Fibroblast of pulmonary artery (primary cell): ENCODE results near the gene NTN5.

Experiments used
- DNase-seq: peaks from one replicate; pipeline ENCODE4 v3.0.0-alpha.2; 2010; ENCODE audit warnings: low read depth
- H3K4me3 ChIP-seq: replicated peaks from 2 replicates; pipeline ENCODE4 v1.5.1; 2011; ENCODE audit warnings: low read depth, mild to moderate bottlenecking, control low read depth, low read length, moderate library complexity
- TF ChIP-seq, protein P1 (sequence below): IDR thresholded peaks from 2 replicates; pipeline ENCODE4 v1.5.1; 2011; ENCODE audit warnings: mild to moderate bottlenecking, control low read depth, low read length, inconsistent platforms; ENCODE audit errors: missing control alignments

NTN5 gene

DNA sequence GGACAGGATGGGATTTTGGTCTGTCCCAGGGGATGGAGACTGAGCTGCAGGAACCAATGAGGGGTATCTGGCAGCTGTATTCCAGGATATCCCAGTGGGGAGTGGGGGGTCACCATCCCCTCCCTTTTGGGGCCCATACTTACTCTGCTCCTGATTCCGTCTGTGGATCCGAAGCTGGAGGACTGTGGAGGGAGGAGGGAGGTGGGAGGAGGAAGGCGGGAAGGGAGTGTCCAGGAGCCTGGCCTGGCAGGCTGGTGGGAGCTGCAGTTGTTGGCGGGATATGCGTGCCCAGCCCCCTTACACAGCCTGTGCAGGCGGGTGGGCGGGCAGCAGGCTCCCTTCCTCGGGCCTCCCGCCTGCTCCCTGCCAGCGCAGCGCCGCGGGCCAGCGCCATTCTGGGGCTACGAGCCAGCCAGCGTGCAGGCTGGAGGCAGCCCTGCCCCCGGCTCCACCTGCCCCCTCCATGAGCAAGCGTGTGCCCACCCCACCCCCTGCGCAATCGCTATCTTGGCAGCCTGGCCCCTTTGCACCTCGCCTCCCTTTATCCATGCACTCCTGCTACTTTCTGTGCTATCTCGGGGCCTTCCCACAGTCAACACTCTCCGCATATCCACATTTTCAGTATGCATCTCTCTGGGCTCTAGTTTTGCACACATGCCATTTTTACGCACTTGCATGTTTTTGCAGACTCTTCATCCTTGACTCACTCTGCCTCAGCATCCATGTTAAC, 43.9 kb upstream of the NTN5 start:
- TF ChIP-seq, protein P1, sequence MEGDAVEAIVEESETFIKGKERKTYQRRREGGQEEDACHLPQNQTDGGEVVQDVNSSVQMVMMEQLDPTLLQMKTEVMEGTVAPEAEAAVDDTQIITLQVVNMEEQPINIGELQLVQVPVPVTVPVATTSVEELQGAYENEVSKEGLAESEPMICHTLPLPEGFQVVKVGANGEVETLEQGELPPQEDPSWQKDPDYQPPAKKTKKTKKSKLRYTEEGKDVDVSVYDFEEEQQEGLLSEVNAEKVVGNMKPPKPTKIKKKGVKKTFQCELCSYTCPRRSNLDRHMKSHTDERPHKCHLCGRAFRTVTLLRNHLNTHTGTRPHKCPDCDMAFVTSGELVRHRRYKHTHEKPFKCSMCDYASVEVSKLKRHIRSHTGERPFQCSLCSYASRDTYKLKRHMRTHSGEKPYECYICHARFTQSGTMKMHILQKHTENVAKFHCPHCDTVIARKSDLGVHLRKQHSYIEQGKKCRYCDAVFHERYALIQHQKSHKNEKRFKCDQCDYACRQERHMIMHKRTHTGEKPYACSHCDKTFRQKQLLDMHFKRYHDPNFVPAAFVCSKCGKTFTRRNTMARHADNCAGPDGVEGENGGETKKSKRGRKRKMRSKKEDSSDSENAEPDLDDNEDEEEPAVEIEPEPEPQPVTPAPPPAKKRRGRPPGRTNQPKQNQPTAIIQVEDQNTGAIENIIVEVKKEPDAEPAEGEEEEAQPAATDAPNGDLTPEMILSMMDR = no peak
- H3K4me3 ChIP-seq = peak overlapping the region; percentile 43
- peak; percentile 73 for DNase-seq

DNA sequence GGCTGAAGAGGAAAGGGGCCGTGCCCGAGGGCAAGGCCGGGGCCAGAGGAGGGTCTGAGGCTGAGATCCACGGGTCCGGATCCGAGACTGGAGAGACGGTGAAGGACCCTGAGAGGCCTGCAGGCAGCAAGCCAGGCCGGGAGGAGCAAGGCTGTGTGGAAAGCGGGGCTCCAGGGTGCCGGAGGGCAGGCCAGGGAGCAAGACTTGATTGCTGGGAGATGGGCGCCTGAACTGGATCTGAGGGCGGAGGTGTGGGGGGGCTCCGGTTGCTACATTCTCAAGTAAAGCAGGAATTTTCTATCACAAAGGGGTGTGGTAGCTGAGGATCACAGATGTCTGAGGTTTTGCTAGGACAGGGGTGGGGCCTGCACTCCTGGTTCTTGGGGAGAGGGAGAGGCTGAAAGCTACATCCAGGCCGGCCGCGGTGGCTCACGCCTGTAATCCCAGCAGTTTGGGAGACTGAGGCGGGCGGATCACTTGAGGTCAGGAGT, 42.9 kb upstream of the NTN5 start:
- no peak for DNase-seq
- TF ChIP-seq, protein P1 = no peak
- H3K4me3 ChIP-seq = peak overlapping the region; percentile 71

DNA sequence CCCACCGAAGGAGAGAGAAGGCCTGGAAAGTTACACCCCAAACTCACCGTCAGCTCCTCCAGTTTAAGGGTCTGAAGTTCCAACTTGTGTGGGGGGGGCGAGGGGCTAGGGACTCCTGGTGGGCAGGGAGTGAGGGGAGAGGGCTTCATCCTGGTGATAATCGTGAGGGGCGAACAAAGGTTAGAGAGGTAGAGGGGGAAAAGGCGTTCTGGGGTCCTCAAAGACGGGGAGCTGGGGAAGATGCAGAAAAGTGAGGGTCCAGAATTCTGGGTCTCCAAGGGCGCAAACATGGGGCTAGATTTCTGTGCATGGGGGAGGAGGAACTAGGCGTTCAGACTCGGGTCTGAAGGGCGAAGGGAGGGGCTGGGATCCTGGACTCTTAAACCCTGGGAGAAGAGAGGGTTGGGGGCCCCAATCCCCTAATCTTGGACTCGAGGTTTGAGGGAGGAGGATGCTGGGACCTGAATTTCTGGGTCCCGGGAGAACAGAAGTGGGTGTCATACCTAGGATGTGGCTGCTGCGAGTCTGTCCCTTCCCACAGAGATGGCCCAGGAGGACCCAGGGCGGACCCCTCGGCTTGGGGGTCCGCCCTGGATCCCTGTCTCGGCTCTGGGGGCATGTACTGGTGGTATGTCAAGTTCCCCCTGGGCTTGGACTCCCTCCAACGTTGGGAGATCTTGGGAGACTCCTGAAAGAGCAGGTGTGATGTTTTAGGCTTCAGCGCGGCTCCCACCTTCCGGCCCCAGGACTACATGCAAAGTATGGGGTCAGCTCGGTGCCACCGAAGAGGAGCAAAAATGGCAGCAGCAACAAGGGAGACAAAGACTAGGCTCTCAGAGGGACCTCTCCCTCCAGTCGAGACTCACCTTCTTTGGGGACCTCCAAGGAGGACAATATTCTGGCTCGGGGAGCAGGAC, 42.2 kb upstream of the NTN5 start:
- DNase-seq = no peak
- H3K4me3 ChIP-seq = peak overlapping the region; percentile 71
- TF ChIP-seq, protein P1 = no peak

DNA sequence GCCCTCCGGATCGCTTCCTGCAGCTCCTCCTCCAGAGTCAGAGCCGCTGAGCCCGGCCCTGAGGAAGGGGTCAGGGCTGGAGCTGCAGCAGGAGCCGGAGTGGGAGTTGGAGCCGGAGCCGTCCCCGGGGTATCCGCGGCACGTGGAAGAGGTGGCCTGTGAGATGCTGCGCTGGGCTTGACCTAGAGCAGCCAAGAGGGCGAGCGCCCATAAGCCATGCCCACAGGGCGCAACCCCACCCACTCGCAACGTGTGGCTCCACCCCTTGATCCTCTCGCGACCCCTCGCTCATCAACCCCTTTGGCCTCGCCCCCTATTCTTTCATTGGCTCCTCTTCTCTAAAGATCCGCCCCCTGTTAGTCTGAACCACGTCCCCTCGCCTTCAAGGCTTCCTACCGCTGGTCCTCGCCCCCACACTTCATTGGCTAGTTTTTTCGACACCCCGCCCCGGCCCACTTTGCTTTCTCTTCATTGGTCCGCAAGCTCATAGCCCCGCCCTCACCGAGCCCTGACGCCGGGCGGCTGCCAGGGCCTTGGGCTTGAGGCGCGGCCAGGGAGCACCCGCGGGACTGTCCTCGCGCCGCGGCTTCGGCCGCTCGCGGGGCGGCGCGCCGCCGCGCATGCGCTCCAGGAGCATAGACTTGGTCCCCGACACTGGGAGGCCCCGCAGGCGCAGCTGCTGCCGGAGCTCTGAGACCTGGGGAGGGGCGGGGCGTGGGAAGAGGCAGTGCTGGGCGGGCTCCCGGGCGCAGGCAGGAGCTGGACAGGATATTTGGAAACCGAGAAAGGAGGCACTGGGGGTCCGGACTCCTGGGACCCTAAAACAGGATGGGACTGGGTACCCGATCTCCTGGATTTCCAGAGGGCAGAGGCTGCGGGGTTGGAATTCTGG, 41.3 kb upstream of the NTN5 start:
- TF ChIP-seq, protein P1 = no peak

DNA sequence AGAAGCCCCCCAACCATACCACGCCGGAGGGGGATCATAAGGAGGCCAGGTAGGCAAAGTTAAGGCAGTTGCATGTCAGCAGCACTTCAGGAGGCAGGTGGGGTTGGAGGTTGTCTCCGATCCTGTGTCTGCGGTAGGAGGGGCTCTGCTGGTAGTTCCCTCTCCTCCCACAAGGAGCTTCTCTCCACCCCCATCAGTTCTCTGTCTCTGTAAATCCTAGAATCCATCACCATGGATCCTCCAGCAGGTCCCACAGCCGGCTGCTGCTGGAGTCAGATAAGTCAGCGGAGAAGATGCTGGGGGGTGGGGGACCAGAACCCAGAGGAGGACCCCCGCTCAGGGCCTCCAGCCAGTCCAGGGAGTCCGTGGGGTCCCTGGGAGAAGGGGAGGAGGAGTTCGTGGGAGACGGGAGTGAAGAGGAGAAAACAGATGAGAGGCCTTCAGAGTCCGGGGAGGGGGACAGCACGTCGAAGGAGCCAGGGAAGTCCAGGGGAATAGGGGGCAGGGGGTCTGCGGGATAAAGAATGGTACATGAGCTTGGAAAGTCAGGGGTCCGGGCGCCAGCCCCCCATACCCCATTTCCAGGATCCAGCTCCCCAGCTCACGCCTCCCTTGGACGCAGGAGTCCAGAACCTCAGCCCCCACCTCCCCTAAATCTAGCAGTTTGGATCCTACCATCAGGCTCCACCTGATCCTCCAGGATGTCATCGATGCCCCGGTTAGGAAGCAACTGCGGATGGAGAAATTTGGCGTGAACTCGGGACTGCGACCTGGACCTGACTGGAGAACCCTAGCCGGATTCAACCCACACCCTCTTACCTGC, 40.4 kb upstream of the NTN5 start:
- no peak for DNase-seq
- peak overlapping the region; percentile 79 for H3K4me3 ChIP-seq
- TF ChIP-seq, protein P1 = peak; percentile 31

More for the DNA sequence above, 41.3 kb upstream of the NTN5 start:
- DNase-seq = peak; percentile 100
- H3K4me3 ChIP-seq = peak overlapping the region; percentile 79
